ENCODE data around the gene OR9G4. TPM values are rescaled to one million over a fixed set of nuclear protein-coding genes. Genes with fewer than 3 reads are reported as not detected.

OR9G4 gene
- not detected for polyA plus RNA-seq (2013, experiment 1 of 2)
- not detected for polyA plus RNA-seq (2013, experiment 2 of 2)

DNA sequence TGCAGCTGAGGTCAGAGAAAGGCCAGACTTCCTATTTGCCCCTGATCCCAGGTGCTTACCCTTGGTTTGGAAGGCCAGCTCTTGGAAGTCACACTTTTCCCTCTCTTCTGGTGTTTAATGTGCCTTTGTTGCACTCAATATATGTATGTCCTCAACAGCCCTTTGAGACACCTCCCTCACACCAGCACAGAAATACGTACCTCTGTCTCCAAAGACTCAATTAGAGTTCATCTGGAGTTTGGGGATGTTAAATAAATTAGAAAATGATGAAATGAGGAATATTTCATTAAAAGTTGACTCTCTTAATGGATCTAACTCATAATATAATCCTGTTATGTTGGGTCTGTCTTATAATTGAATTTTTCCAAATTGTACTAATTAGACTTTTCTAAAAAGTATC lies at the start of gene OR9G4:
Gene OR9G4, minus strand, starts transcription at position 101 of the 400 bp plus-strand sequence. CDS start 4,931 bp downstream, outside the sequence.
- Histone ChIP-seq H4K8ac (ENCODE audit: low read depth, low read length) (no peak within 1 kb of the TSS), H3K4me3 (ENCODE audit: low read length in 2 of 2) (no peak within 1 kb of the TSS), H3K27ac (replicated peaks; ENCODE audit: low read length) (no peak within 1 kb of the TSS), H2AFZ (ENCODE audit: low read length) (no peak within 1 kb of the TSS), H2BK15ac (ENCODE audit: low read length) (no peak within 1 kb of the TSS), H3K27me3 (ENCODE audit: control insufficient read depth in 3 of 3, insufficient read depth in 3 of 3, low read depth in 1 of 3, low read length in 3 of 3) (no peaks in the 10 kb centered on the region), H3K4me1 (ENCODE audit: control insufficient read depth in 2 of 2, insufficient read depth in 1 of 2, low read depth in 1 of 2, low read length in 2 of 2) (no peaks in the 10 kb centered on the region), H3K18ac (ENCODE audit: low read length) (no peak within 1 kb of the TSS), H3K23ac (ENCODE audit: low read depth, low read length, poor library complexity) (no peak within 1 kb of the TSS), H3K36me3 (replicated peaks in 1 of 2; ENCODE audit: control insufficient read depth in 2 of 2, insufficient read depth in 2 of 2, low read length in 2 of 2) (no peaks in the 10 kb centered on the region), H2BK12ac (ENCODE audit: low read length) (no peak within 1 kb of the TSS), H4K91ac (ENCODE audit: low read depth, low read length, poor library complexity) (no peak within 1 kb of the TSS), H3K4ac (ENCODE audit: low read length) (no peak within 1 kb of the TSS), H2AK5ac (ENCODE audit: low read depth, low read length) (no peak within 1 kb of the TSS), H3K79me1 (ENCODE audit: low read depth, low read length) (no peaks in the 10 kb centered on the region), H3K9me3 (replicated peaks in 1 of 2; ENCODE audit: control insufficient read depth in 2 of 2, insufficient read depth in 1 of 2, low read depth in 1 of 2, low read length in 2 of 2) (peaks cover 0 to 2% of the 10 kb centered on the region in 2 donors), H2BK120ac (ENCODE audit: low read depth, low read length) (no peak within 1 kb of the TSS), H2BK5ac (ENCODE audit: low read length) (no peak within 1 kb of the TSS), H3K14ac (ENCODE audit: low read length) (no peak within 1 kb of the TSS), H3K9ac (ENCODE audit: low read depth, low read length, poor library complexity) (no peak within 1 kb of the TSS), H3K4me2 (ENCODE audit: insufficient read depth, low read length, poor library complexity, severe bottlenecking) (no peak within 1 kb of the TSS)
- no peak for DNase-seq (ENCODE audit: low spot score)
- WGBS, 2 donors (ENCODE audit: extremely low coverage in 2 of 2, insufficient read length in 2 of 2, insufficient replicate concordance in 1 of 2), result no CpG with 5 or more reads among the region's 1 CpG

GRCh38 chr11:56783448-56784041 lies 35.0 kb upstream of the OR9G4 start:
- no peak overlapping the region for H3K23ac ChIP-seq (ENCODE audit: low read depth, low read length, poor library complexity)
- WGBS, 2 donors (ENCODE audit: extremely low coverage in 2 of 2, insufficient read length in 2 of 2, insufficient replicate concordance in 1 of 2), result no CpG with 5 or more reads among the region's 6 CpGs
- peaks cover 0 to 2% of the 10 kb centered on the region in 2 donors for H3K9me3 ChIP-seq (replicated peaks in 1 of 2; ENCODE audit: control insufficient read depth in 2 of 2, insufficient read depth in 1 of 2, low read depth in 1 of 2, low read length in 2 of 2)
- no peak overlapping the region for H2BK5ac ChIP-seq (ENCODE audit: low read length)
- H3K4me1 ChIP-seq (ENCODE audit: control insufficient read depth in 2 of 2, insufficient read depth in 1 of 2, low read depth in 1 of 2, low read length in 2 of 2), result no peaks in the 10 kb centered on the region
- peak; percentile 61 for DNase-seq (ENCODE audit: low spot score)
- no peak overlapping the region for H3K9ac ChIP-seq (ENCODE audit: low read depth, low read length, poor library complexity)
- no peaks in the 10 kb centered on the region for H3K36me3 ChIP-seq (replicated peaks in 1 of 2; ENCODE audit: control insufficient read depth in 2 of 2, insufficient read depth in 2 of 2, low read length in 2 of 2)
- H3K79me1 ChIP-seq (ENCODE audit: low read depth, low read length), result no peaks in the 10 kb centered on the region
- no peak overlapping the region for H3K27ac ChIP-seq (replicated peaks; ENCODE audit: low read length)
- no peaks in the 10 kb centered on the region for H3K27me3 ChIP-seq (ENCODE audit: control insufficient read depth in 3 of 3, insufficient read depth in 3 of 3, low read depth in 1 of 3, low read length in 3 of 3)
- H2BK15ac ChIP-seq (ENCODE audit: low read length), result no peak overlapping the region
- no peak overlapping the region for H3K4me2 ChIP-seq (ENCODE audit: insufficient read depth, low read length, poor library complexity, severe bottlenecking)
- H2BK120ac ChIP-seq (ENCODE audit: low read depth, low read length), result no peak overlapping the region
- no peak overlapping the region for H3K18ac ChIP-seq (ENCODE audit: low read length)
- H3K14ac ChIP-seq (ENCODE audit: low read length), result no peak overlapping the region
- H2BK12ac ChIP-seq (ENCODE audit: low read length), result no peak overlapping the region
- no peak overlapping the region for H2AK5ac ChIP-seq (ENCODE audit: low read depth, low read length)
- H4K91ac ChIP-seq (ENCODE audit: low read depth, low read length, poor library complexity), result no peak overlapping the region
- no peak overlapping the region for H4K8ac ChIP-seq (ENCODE audit: low read depth, low read length)
- no peak overlapping the region for H3K4me3 ChIP-seq (ENCODE audit: low read length in 2 of 2)
- H2AFZ ChIP-seq (ENCODE audit: low read length), result no peak overlapping the region
- no peak overlapping the region for H3K4ac ChIP-seq (ENCODE audit: low read length)

DNA sequence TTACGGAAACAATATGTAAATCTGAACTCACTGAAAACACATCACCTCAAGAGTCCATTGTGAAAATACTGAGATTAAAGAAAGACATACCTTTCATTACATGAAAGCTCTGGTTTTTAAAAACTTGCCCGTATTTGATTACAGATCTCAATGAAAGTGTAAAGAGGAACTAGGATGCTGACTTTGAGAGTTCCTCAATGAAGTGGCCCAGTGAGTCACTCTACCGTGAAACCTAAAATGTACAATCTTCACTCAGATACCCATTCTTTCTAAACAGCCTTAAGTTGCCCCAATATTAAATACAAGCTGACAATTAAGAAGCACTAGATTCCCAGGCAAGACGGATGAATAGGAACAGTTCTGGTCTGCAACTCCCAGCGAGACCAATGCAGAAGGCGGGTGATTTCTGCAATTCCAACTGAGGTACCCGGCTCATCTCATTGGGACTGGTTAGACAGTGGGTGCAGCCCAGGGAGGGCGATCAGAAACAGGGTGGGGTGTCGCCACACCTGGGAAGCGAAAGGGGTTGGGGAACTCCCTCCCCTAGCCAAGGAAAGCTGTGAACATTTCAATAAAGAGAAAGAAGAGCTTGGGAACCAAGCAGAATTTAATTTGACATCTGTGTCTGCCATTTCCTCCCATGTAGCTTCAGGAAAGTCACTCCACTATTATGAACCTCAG lies 33.8 kb upstream of the OR9G4 start:
- Histone ChIP-seq H2BK5ac (ENCODE audit: low read length) (no peak overlapping the region), H3K4ac (ENCODE audit: low read length) (no peak overlapping the region), H3K27ac (replicated peaks; ENCODE audit: low read length) (no peak overlapping the region), H3K14ac (ENCODE audit: low read length) (no peak overlapping the region), H3K4me3 (ENCODE audit: low read length in 2 of 2) (no peak overlapping the region), H2AK5ac (ENCODE audit: low read depth, low read length) (no peak overlapping the region), H3K9ac (ENCODE audit: low read depth, low read length, poor library complexity) (no peak overlapping the region), H2BK120ac (ENCODE audit: low read depth, low read length) (no peak overlapping the region), H3K23ac (ENCODE audit: low read depth, low read length, poor library complexity) (no peak overlapping the region), H4K91ac (ENCODE audit: low read depth, low read length, poor library complexity) (no peak overlapping the region), H3K36me3 (replicated peaks in 1 of 2; ENCODE audit: control insufficient read depth in 2 of 2, insufficient read depth in 2 of 2, low read length in 2 of 2) (no peaks in the 10 kb centered on the region), H3K18ac (ENCODE audit: low read length) (no peak overlapping the region), H3K4me2 (ENCODE audit: insufficient read depth, low read length, poor library complexity, severe bottlenecking) (no peak overlapping the region), H3K4me1 (ENCODE audit: control insufficient read depth in 2 of 2, insufficient read depth in 1 of 2, low read depth in 1 of 2, low read length in 2 of 2) (no peaks in the 10 kb centered on the region), H2BK15ac (ENCODE audit: low read length) (no peak overlapping the region), H2AFZ (ENCODE audit: low read length) (no peak overlapping the region), H3K79me1 (ENCODE audit: low read depth, low read length) (no peaks in the 10 kb centered on the region), H3K27me3 (ENCODE audit: control insufficient read depth in 3 of 3, insufficient read depth in 3 of 3, low read depth in 1 of 3, low read length in 3 of 3) (no peaks in the 10 kb centered on the region), H2BK12ac (ENCODE audit: low read length) (no peak overlapping the region), H4K8ac (ENCODE audit: low read depth, low read length) (no peak overlapping the region), H3K9me3 (replicated peaks in 1 of 2; ENCODE audit: control insufficient read depth in 2 of 2, insufficient read depth in 1 of 2, low read depth in 1 of 2, low read length in 2 of 2) (peaks cover 0 to 2% of the 10 kb centered on the region in 2 donors)
- no CpG with 5 or more reads among the region's 10 CpGs for WGBS, 2 donors (ENCODE audit: extremely low coverage in 2 of 2, insufficient read length in 2 of 2, insufficient replicate concordance in 1 of 2)
- no peak for DNase-seq (ENCODE audit: low spot score)

DNA sequence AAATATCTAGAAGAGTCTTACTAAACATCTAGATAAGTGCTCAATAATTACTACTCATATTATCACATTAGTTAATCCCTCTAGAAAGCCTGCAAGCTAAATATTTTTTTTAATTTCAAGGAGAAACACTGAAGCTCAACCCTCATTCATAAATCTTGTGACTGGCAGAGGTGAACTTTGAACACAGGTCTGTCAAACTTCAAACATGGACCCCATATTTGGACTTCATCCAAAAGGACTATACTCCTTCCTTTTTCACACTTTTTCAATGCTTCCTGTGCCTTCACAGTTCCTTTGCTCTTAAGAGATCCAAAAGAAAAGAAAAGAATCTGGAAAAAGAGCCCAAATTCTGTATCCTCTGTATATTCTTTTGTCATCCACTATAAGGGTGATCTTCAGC lies 28.3 kb upstream of the OR9G4 start:
- no peak overlapping the region for H2BK5ac ChIP-seq (ENCODE audit: low read length)

More for the DNA sequence above, 28.3 kb upstream of the OR9G4 start:
- Histone ChIP-seq H3K9ac (ENCODE audit: low read depth, low read length, poor library complexity) (no peak overlapping the region), H3K36me3 (replicated peaks in 1 of 2; ENCODE audit: control insufficient read depth in 2 of 2, insufficient read depth in 2 of 2, low read length in 2 of 2) (no peaks in the 10 kb centered on the region), H2AK5ac (ENCODE audit: low read depth, low read length) (no peak overlapping the region), H3K4me1 (ENCODE audit: control insufficient read depth in 2 of 2, insufficient read depth in 1 of 2, low read depth in 1 of 2, low read length in 2 of 2) (no peaks in the 10 kb centered on the region), H2BK12ac (ENCODE audit: low read length) (no peak overlapping the region), H3K14ac (ENCODE audit: low read length) (no peak overlapping the region), H3K4me2 (ENCODE audit: insufficient read depth, low read length, poor library complexity, severe bottlenecking) (no peak overlapping the region), H3K4ac (ENCODE audit: low read length) (no peak overlapping the region), H4K8ac (ENCODE audit: low read depth, low read length) (no peak overlapping the region), H3K23ac (ENCODE audit: low read depth, low read length, poor library complexity) (no peak overlapping the region), H3K18ac (ENCODE audit: low read length) (no peak overlapping the region), H3K4me3 (ENCODE audit: low read length in 2 of 2) (no peak overlapping the region), H4K91ac (ENCODE audit: low read depth, low read length, poor library complexity) (no peak overlapping the region), H2AFZ (ENCODE audit: low read length) (no peak overlapping the region), H3K9me3 (replicated peaks in 1 of 2; ENCODE audit: control insufficient read depth in 2 of 2, insufficient read depth in 1 of 2, low read depth in 1 of 2, low read length in 2 of 2) (no peaks in the 10 kb centered on the region), H3K27me3 (ENCODE audit: control insufficient read depth in 3 of 3, insufficient read depth in 3 of 3, low read depth in 1 of 3, low read length in 3 of 3) (no peaks in the 10 kb centered on the region), H3K27ac (replicated peaks; ENCODE audit: low read length) (no peak overlapping the region), H3K79me1 (ENCODE audit: low read depth, low read length) (no peaks in the 10 kb centered on the region), H2BK120ac (ENCODE audit: low read depth, low read length) (no peak overlapping the region), H2BK15ac (ENCODE audit: low read length) (no peak overlapping the region)
- no peak for DNase-seq (ENCODE audit: low spot score)

All from neuronal stem cell (in vitro differentiated cells).